H1 (cell line): ENCODE results near the gene CYB561D2. TPM values are rescaled to one million over a fixed set of nuclear protein-coding genes. Genes with fewer than 3 reads are reported as not detected.

Experiments
- CHD1 ChIP-seq: IDR thresholded peaks from 2 replicates; pipeline ENCODE4 v1.6.1; 2012; ENCODE audit warnings: low read depth, low read length, improper control_type of control experiment
- EZH2 ChIP-seq: fragments of 200-600 bp; sonication (generic); IDR thresholded peaks from 2 replicates; pipeline ENCODE4 v1.7.1; 2012; ENCODE audit warnings: low read depth, mild to moderate bottlenecking, moderate library complexity, low read length, inconsistent platforms; ENCODE audit not compliant: severe bottlenecking
- HDAC6 ChIP-seq: IDR thresholded peaks from one replicate; pipeline ENCODE4 v1.7.1; 2012; ENCODE audit warnings: low read depth, mild to moderate bottlenecking, inconsistent platforms, low read length, moderate library complexity
- PHF8 ChIP-seq: fragments of 200-600 bp; sonication (generic); conservative IDR thresholded peaks from 2 replicates; pipeline ENCODE4 v1.7.1; 2012; ENCODE audit warnings: low read depth, mild to moderate bottlenecking, inconsistent platforms, low read length, moderate library complexity
- POU5F1 ChIP-seq: IDR thresholded peaks from 2 replicates; pipeline ENCODE4 v1.6.1; 2011; ENCODE audit warnings: low read depth, mild to moderate bottlenecking, low read length, moderate library complexity
- SP1 ChIP-seq: IDR thresholded peaks from 2 replicates; pipeline ENCODE4 v1.6.1; 2011; ENCODE audit warnings: low read depth, low read length
- SRF ChIP-seq: IDR thresholded peaks from 2 replicates; pipeline ENCODE4 v1.6.1; 2011; ENCODE audit warnings: mild to moderate bottlenecking, low read depth, low read length, moderate library complexity
- TBP ChIP-seq: IDR thresholded peaks from 2 replicates; pipeline ENCODE4 v1.6.1; 2011; ENCODE audit warnings: low read depth, low read length, improper control_type of control experiment
- TEAD4 ChIP-seq: IDR thresholded peaks from 2 replicates; pipeline ENCODE4 v1.6.1; 2012; ENCODE audit warnings: low read depth, low read length, inconsistent platforms, mixed read lengths
- polyA plus RNA-seq, 7 experiments: library from polyadenylated mRNA; depleted of rRNA in 3 of 7; stranded (reverse) in 5 of 7; unstranded in 2 of 7; fragments of >200 nt in 5 of 7; fragments of 200-250 nt in 2 of 7; gene quantifications; 1 replicate in 5 of 7; 2 replicates in 1 of 7; 4 replicates in 1 of 7; pipeline versions ENCODE4 v1.2.1 to v1.2.3, GENCODE V29; 2011 to 2013; ENCODE audit warnings: missing spikeins in 2 of 7, mixed read lengths in 2 of 7
- total RNA-seq: library from RNA; stranded (reverse); fragmentation: NEBNext Ultra II Directional; extraction: Animal tissue kit (Norgen Biotek cat#: 25700); gene quantifications from 2 replicates; pipeline ENCODE4 v1.2.1, GENCODE V29; 2021
- TF ChIP-seq, protein P1 (sequence below), 3 experiments: IDR thresholded peaks; 1 replicate in 2 of 3; 2 replicates in 1 of 3; pipeline versions ENCODE4 v1.5.1 to v1.6.1; 2011; ENCODE audit warnings: low read length in 3 of 3, mild to moderate bottlenecking in 3 of 3, inconsistent platforms in 2 of 3, low read depth in 1 of 3, moderate library complexity in 1 of 3; ENCODE audit not compliant: insufficient read depth in 1 of 3; ENCODE audit errors: control extremely low read depth in 1 of 3

Gene CYB561D2
- total and polyA plus RNA-seq, 2 of the 8 experiments (the other 6 are each of a cell fraction or from before 2014, with no cell fraction given), result 9.8 to 34.0 TPM

DNA sequence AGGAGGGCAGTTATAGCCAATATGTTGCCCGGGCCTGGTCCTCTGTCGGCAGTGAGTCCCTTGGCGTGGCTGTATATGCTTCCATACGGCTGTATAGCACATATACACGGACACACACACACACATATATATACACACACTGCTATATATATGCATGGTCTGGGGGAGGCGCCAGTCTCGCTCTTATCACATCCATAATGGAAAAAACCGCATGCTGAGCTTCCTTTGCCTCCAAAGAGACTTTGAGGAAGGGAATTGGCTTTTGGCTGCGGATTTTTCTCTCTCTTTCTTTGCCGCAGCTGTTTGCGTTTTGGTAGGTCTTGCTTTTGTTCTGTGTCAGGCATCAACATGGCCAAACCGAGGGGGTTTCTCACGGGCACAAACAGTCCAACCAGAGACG, 19.9 kb downstream of the CYB561D2 start (continued):
- TF ChIP-seq, protein P1, sequence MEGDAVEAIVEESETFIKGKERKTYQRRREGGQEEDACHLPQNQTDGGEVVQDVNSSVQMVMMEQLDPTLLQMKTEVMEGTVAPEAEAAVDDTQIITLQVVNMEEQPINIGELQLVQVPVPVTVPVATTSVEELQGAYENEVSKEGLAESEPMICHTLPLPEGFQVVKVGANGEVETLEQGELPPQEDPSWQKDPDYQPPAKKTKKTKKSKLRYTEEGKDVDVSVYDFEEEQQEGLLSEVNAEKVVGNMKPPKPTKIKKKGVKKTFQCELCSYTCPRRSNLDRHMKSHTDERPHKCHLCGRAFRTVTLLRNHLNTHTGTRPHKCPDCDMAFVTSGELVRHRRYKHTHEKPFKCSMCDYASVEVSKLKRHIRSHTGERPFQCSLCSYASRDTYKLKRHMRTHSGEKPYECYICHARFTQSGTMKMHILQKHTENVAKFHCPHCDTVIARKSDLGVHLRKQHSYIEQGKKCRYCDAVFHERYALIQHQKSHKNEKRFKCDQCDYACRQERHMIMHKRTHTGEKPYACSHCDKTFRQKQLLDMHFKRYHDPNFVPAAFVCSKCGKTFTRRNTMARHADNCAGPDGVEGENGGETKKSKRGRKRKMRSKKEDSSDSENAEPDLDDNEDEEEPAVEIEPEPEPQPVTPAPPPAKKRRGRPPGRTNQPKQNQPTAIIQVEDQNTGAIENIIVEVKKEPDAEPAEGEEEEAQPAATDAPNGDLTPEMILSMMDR (IDR thresholded peaks at IDR 0.05; ENCODE audit: control extremely low read depth in 1 of 3, insufficient read depth in 1 of 3, low read depth in 1 of 3, low read length in 3 of 3), result peak in 1 of 3 experiments; percentile 34; a peak in 1 of 4 replicates
- TF ChIP-seq POU5F1, result no peak
- no peak for TF ChIP-seq TEAD4
- TF ChIP-seq PHF8, result no peak
- TF ChIP-seq SP1, result no peak
- no peak for TF ChIP-seq EZH2
- TF ChIP-seq TBP, result no peak
- TF ChIP-seq CHD1, result no peak
- TF ChIP-seq SRF, result no peak
- no peak for TF ChIP-seq HDAC6
